NCI-H446 (cell line): ENCODE results near the gene AMOT.

Experiments used
- DNase-seq, 2 experiments: peaks; one replicate each; lab custom pipeline; 2025; lab: John Stamatoyannopoulos, UW

Gene AMOT

DNA sequence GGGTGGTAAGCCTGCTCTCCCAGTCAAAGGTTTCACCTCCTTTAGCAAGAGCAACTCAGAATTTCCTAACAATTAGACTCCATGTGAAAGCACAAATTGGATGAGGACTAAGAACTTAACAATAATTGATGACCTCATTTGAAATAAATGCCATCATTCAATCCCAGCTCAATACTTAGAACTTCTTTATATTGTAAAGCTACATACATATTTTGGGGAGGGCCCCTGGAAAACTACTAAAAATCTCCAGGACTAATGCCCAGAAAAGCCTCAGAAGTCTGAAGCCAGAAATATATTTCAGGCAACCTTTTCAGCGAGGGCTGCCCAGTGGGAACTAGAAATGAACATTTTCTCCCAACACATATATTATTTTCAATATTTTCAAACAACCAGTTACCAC lies 38.1 kb downstream of the AMOT start:
- DNase-seq = no peak

DNA sequence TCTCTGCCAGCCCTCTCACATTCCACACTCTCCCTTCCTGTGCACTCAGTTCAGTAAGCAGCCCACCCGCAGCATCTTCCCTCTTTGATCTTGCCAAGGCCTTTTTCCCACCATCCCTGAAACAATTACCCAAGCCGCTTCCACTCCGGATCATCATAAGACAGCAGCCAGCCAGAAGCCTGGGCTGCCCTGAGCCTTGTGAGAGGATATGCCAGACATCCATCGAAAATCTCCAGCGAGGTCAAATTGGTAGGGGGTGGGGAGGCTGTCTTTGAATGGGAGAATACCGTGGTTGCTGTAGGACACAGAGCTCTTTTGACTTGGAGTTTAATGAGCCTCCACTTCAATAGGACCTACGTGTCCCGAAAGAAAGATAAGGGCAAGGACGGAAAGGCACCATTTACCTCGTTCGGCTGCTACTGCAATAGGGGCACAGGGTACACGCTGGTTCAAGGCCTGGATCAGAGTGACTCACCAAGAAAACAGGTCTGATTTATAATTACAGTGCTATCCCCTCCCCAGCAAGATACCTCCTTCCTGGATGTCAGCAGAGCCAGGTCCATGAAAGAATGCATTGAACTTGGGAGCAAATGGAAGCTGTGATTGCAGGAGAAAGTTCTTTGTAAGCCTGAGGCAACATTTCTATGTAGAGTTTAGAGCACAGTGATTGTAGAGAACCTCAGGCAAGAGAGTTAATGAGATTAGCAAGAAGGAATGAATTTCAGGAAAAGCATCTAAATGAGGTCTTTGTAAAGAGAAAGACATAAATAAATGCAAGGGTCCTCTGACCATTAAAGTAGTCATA lies 39.5 kb downstream of the AMOT start:
- DNase-seq = no peak

DNA sequence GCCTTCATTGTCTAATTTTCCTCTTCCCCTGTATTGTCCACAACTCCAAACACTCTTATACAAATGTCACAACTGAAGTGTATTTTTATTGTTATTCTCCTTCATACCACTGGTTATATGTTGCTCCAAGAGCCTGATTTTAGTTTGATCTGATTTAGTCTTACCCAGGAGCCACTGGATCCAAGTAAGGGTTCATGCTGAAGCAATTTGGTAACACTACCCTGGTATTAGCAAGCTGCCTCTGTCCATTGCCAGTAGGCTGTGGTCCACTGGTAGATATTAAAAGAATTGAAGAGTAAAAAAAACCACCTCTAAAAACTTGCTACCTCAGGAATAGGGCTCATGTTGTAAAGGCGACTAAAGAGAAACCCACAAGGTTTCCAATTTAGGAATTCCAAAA lies 41.2 kb downstream of the AMOT start:
- no peak for DNase-seq

DNA sequence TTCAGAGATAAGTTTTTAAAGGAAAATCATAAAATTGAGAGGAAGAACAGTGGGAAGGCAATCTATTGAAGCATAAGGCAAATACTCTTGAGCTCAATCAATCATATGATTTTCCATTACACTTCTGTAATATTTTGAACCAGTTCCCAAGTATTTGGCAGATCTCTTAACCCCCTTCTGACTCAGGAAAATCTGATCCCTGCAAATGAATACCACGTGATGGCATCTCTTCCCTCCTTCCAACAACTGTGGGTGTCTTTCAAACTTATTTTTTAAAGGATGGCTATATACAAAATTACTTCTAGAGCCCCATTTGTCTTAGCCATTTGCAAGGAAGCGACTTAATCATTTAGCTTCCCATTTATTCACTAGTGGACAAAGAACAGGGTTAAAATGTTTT lies 41.9 kb downstream of the AMOT start:
- no peak for DNase-seq

DNA sequence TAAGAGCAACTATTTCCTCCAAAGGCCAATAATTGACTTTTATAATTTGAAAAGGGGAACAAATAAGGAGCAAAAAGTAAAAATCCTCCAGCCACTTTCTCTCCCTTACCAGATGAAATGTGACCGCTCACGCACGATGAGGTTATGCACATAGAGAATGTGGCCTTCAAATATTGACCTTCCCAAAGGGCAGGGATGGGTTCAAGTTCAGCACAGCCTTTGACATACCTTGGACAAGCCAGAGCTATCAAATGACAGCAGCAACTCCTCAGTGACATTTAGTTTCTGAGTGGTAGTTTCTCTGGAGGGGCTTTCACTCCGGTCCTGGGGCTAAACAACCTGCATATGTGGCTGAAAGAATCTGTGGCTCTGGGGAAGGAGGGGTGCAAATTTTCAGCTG lies 50.7 kb downstream of the AMOT start:
- DNase-seq = no peak

DNA sequence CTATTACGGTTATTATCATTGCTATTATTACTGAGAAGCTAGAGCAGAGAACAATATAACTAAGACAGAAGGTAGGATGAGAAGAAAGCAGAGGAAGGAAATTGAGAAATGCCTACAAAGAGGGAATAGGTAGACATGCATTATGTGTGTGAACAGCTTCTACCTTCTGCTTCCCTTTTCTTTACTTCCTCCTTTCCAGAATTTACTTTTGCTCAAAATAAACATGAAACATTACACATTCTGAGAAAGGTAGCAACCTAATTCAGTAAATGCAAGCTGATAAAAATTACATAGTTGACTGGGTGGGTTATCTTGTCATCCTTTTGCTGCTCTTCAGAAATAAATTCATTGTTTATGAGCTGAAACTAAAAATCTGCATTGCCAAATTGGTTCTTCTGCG lies 54.6 kb downstream of the AMOT start:
- DNase-seq = no peak

DNA sequence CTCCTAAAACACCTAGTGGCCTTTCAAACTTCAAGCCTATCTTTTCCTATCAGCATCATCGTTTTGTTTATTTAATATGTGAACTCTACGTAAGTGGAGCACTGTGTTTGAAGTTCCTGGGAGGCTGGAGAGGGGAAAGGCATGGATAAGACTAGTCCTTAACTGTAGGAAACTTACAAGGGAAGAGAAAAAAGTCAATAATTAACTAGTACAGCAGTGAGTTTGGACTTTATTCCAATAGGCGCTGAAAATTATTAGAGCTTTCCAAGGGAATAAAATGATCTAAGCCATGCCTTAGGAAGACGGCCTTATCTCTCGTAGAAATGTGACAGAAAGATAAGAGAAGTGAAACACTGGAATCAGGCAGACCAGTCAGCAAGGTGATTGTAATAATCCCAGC lies 55.3 kb downstream of the AMOT start:
- no peak for DNase-seq

DNA sequence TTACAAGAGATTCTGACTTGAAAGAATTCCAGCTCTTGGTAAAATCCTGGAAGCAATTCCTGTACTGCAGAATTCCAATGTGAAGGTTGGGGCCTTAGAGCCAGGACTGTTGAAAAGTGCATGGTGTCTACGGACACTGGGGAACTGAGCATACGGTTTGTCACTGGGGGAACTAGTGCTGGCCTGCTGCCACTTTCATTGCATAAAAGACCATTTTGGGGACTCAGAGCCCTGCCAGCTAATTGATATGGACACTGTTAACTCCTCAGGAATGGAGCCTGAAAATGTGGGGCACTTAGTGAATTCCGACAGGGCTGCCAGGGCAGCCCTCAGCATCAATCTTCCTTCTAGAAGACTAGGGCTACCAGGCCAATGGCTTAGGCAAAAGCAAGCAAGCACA lies 55.9 kb downstream of the AMOT start:
- DNase-seq = no peak

DNA sequence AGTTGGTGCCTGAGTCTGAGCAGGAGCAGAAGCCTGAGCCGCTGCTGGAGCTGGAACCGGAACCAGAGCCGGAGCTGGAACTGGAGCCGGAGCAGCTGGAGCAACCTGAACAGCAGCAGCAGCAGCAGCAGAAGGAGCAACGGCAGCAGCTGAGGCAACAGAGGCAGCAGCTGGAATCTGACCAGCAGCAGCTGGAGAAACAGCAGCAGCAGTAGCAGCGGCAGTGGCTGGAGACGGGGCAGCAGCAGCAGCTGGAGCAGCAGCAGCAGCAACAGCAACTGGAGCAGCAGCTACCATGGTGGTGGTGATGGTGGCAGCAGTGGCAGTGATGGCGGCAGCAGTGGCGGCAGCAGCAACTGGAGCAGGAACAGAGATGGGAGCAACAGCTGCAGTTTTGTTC lies 61.5 kb downstream of the AMOT start:
- DNase-seq = no peak

DNA sequence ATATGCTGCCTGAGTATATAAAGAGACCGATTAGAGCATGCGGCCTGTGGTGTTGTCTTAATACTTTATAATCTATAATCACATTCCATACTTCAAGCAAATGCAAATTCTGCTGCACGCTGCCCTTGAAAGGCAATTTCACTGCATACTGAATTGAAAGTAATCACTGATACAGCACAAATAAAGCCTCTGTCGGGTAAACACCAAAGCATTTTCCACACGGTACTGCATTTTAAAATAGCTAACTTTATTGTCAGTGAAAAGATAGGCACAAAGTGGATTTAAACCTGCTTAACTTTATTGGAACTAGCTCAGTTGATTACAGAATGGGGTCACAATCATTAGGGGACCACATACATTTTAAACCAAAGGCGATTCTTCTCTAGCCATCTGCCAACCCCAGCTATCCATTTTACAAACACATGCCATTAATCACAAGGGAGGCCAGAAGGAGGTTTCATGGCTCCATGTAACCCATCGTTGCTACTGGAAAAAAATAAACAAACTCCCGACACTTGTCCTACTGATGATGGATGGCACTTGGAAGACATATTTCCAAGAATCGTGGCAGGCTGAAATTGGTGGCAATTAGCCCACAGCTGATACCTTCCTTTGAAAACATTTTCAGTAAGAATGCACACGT lies 65.9 kb downstream of the AMOT start:
- no peak for DNase-seq

DNA sequence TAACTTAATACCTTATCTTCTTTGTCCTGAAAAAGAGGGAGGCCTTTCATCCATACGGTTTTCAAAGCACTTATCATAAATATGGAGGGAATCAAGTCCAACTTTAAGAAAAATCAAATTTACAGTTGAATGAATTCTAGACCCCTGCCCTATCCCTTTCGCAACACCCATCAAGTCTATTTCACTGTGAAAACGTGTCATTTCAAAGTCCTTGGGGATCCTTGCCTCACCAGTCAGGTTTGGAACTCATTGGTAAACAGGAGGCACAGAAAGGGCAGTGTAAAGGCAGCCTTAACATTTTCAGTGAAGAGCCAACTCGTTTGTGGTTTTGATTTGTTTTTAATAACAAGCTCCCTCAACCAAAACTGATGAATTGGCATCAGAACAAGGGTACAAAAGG lies 66.5 kb downstream of the AMOT start:
- no peak for DNase-seq

DNA sequence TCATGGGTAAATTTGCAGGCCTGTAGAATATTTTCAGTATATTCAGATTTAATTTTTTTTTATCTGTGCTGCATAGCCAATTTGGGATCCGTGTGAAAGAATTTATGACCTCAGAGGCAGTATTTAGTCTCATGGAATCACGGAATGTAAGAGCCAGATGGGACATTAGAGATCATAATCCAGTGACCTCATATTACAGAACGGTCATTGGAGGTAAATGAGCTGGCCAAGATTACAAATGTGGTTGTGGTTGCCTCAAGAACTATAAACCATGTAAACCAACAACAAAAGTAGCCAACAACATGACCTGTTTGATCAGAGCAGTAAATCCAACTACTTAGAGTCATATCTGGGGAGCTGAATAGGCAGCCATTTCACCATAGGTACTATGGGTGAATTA lies 71.6 kb downstream of the AMOT start:
- DNase-seq = no peak

DNA sequence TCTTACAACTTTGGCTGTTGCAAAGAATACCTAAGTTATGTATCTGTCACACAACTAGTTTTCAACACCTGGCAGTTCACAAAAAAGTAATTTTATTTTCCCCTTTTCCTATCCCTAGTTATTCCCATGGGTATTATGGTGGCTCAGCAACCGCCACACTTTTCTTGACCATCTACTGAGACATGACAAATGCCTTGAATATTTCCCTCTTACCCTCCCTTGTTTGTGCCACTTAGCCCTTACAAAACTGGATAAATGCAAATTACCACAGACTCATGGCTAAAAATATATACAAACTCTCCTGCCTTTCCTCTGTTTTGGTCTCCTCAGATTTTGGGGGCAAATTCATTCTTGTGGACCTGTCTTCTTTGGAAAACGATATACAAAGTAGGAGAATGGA lies 72.1 kb downstream of the AMOT start:
- DNase-seq = no peak

DNA sequence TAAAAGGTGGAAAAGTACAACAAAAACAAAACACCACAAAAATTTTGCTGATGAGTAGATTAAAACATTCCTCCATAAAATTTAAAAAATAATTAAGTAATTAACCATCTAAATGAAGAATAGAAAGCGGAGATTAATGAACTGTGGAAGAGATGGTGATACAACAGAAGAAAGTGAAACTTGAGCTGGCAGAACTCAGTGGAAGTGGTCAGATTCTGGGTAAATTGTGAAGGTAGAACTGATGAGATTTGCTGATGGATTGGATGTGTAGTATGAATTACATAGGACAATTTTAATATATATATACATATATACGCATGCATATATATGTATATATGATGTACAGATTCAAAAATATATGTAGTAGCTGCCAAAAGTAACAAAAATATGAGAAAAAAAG lies 73.9 kb downstream of the AMOT start:
- DNase-seq = no peak

DNA sequence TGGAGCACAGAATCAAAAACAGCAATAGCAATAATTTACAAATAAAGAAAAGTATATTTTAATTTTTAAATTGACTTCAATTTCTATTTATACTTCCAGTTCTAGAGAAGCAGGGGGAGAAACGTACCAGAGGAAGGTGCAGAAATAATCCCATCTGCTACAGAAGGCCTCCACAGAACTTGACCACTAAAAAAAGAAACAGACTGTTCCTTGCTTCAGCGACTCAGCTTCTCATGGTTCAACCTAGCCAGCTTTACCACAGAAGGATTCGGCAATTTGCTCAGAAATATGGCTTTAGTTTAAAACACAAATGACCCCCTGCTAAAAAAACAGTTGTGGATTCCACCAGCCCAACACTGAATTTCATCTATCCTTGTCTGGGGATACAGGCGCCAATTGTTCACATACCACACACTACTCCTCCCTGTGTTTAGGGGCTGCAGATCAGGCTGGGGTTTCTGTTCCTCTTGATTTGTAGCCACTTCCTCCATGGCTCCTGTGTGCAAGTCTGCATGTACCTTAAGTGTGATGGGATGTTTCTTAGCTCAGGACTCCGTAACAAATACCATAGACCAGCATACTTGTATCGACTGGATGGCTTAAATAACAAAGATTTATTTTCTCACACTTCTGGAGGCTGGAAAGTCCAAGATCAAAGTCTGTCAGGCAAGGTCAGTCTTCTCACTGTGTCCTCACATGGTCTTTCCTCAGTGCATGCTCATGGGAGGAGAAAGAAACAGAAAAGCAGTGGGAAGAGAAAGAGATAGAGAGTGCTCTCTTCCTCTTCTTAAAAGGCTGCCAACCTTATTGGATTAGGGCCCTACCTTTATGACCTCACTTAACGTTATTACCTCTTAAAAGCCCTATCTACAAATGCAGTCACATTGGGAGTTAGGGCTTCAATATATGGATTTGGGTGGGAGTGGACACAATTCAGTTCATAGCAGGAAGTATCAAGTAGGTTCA lies 79.1 kb downstream of the AMOT start:
- no peak for DNase-seq

DNA sequence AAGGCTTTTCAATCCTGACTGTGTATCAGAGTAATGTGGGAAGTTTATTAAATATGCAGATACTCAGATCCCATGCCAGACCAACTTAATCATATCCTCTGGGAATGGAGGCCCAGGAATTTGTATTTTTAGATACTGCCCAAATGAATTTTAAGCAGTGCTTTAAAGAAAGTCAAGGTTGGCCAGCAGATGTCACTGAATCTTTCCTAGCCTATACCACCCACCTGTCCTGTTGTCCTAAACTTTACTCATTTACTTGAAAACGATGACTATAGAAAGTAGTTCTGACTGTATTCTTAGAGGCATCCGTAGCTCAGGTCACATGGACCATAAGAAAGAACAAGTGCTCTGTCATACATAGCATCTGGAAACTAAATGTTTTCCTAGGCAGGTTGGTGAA lies 79.9 kb downstream of the AMOT start:
- no peak for DNase-seq

DNA sequence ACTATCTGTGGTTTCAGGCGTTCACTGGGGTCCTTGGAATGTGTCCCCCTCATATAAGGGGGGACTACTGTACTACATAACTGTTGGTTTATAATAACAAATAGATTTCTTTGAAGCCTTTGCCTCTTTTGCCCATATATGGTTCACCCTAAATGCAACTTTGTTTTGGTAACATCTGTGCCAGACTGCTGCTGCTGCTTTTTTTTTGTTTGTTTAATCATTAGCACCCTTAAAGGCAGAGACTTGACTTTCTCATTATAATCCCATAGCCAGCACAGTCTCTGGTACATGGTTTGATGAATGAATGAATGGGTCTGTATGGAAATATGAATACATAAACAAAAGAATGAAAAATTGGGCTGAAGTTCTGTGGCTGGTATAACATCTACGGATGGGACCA lies 80.7 kb downstream of the AMOT start:
- DNase-seq = no peak

DNA sequence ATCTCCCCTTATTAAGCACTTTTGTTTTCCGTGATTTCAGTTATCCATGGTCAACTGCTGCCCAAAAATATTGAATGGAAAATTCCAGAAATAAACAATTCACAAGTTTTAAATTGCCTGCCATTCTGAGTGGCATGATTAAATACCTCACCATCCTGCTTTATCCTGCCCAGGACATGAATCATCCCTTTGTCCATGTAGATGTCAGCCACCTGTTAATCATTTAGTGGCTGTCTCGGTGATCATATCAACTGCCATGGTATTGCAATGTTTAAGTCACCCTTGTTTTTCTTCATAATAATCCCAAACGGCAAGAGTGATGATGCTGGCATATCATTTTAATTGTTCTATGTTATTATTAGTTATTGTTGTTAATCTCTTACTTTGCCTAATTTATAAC lies 81.1 kb downstream of the AMOT start:
- DNase-seq = no peak

DNA sequence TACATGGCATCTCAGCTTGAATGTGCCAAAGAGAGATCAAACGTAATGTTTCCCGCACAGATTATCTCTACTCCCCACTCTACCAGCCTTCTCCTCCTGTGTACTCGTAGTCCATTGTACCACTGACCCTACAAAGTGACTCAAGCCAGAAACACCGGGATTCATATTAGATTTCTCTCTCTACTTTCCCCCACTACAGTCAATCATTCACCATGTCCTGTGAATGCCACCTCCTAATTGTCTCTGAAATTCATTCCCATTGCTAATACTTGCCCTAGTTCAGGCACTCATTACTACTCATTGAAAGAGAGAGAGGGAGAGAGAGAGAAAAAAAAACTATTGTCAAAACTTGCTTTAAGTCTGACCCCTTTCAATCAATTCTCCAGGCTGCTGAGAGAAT lies 82.7 kb downstream of the AMOT start:
- DNase-seq = no peak

DNA sequence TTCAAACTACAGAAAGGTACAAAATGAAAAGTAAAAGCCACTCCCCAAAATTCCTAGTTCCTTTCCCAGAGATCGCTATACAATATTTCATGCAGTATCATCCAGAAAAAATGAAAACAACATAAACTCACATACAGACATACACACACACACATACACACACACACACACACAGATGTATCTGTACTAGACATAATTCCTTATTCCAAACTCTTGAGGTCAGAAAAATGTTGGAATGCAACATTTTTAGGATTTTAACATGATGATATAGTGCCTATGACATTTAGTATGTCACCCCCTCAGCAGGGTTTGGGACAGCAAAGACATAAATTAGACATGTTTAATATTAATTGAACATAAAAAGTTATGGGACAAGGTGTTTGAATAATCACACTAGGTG lies 87.5 kb downstream of the AMOT start:
- no peak for DNase-seq

DNA sequence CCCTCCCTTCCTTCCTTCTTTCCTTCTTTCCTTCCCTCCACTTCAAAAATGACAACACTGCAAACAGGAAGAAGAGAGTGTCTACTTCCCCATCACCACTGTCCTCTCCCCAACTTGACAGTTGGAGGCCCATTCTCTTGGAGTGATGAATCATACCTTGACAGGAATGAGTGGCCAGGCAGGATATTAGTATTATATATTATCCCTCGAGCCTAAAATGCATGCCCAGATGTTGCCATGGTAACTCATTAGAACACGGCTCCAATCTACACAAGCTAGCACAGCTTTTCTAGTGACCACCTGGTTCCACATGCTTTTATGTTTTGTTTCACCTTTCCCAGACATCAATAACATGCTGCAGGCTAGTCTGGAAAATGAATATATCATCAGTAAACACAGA lies 89.6 kb downstream of the AMOT start:
- no peak for DNase-seq

DNA sequence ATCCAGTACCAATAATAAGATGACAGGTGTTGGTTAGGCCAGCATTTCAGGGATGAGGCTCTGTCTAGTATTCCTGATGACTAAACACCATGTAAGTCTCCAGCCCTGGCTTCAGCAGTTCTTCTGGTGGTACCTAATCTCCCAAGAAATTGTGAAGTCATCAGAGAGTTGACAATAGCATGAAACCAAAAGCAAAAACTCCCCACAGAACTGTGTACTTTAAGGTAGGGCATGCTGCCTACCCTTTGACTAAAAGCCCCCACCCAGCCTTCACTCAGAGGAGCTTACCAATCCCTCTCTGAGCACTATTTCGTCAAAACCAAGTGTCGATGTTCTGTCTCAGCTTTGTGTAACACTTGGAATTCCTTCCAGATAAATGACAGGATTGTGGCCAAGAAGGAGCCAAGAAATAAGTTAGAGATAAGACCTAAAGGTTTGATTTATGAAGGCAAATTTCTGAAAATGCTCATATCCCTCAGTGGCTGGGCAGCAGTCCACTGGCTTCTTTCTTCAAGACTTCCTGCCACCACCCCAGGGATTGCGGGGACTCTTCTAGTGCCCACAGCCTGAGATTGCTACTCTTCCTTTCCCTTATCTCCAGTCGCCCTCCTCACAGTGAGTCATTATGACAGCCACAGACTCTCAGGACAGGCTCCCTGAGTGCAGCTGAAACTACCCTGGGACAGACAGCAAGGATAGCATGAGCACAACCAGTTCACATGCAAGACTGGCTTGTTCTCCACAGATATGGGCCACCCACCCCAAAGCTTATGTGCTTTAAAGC lies 93.6 kb downstream of the AMOT start:
- DNase-seq = no peak
